WI38 (cell line): ENCODE measurements around the gene UBL3.

ENCODE experiments used
- H3K4me3 ChIP-seq: 2 replicates; pipeline ENCODE4 v1.5.1; 2011; ENCODE audit warnings: low read depth, mild to moderate bottlenecking, control low read depth, low read length
- TF ChIP-seq, protein P1 (sequence below): IDR thresholded peaks from 2 replicates; pipeline ENCODE4 v1.5.1; 2012; ENCODE audit warnings: low read depth, mild to moderate bottlenecking, control low read depth, low read length

The UBL3 gene

DNA sequence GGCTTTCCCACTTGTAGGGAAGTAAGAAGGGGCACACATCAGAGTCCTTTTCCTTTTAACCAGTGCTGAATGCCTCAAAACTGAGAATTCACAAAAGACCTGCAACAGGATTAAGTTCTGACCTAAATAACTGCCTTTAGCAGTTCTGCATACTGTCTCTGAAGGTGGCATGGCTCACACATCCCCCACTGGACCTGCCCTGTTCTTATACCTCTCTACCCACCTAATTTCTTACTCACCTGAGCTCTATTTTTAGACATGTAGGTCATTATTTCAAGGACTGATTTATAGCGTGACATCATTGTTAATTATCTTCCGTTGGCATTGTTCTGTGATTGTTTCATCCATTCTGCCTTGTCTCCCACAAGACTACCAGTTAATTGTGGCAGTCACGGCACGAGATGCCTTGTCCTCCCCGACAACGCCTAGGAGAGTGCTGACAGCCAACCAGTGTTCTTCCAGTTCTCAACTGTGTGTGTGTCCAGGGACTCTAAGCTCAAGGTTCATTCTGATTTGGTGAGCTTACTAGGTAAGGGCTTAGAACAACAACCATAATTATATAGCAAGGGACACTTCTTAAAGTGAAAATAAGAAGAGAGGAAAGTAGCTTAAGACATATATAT lies 27.1 kb upstream of the UBL3 start:
- TF ChIP-seq, protein P1, sequence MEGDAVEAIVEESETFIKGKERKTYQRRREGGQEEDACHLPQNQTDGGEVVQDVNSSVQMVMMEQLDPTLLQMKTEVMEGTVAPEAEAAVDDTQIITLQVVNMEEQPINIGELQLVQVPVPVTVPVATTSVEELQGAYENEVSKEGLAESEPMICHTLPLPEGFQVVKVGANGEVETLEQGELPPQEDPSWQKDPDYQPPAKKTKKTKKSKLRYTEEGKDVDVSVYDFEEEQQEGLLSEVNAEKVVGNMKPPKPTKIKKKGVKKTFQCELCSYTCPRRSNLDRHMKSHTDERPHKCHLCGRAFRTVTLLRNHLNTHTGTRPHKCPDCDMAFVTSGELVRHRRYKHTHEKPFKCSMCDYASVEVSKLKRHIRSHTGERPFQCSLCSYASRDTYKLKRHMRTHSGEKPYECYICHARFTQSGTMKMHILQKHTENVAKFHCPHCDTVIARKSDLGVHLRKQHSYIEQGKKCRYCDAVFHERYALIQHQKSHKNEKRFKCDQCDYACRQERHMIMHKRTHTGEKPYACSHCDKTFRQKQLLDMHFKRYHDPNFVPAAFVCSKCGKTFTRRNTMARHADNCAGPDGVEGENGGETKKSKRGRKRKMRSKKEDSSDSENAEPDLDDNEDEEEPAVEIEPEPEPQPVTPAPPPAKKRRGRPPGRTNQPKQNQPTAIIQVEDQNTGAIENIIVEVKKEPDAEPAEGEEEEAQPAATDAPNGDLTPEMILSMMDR: no peak

DNA sequence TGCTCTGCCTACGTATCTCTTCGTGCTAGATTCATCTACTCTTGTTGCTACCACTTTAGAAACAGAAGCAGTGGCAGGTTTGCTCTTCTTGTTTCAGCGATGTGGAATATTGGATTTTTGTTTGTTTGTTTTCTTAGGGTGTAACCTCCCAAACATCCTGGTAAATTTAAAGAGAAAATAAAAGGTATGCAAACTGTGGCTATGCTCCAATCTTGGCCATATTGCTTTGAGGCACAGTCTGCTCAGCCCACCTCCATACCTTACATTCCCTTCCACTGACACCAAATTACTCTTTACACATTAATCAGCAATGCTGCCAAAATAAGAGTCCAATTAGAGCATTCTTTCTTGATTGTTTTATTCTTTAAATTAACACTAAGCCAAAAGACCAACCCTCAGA lies 25.2 kb upstream of the UBL3 start:
- no peak overlapping the region for H3K4me3 ChIP-seq
- TF ChIP-seq, protein P1: no peak

More for the DNA sequence above, 27.1 kb upstream of the UBL3 start:
- no peak overlapping the region for H3K4me3 ChIP-seq

DNA sequence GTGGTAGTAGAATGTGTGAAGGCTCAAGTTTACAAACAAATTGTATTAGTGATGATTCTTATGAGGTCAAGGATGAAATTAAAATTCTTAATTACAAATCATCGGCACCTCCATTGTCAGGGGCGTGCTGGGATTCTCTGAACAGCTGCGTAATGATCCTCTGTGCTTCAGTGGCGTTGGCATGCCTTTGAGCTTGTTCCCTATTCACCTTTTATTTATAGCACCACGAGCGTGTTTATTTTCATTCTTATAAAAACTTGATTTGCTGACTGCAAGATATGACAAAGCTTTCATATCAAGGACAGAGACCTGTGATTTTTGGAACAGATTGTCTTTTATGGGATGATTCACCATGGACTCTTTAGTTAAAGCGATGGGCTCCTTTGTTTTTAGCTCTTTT lies 18.2 kb upstream of the UBL3 start:
- no peak overlapping the region for H3K4me3 ChIP-seq
- TF ChIP-seq, protein P1: no peak

DNA sequence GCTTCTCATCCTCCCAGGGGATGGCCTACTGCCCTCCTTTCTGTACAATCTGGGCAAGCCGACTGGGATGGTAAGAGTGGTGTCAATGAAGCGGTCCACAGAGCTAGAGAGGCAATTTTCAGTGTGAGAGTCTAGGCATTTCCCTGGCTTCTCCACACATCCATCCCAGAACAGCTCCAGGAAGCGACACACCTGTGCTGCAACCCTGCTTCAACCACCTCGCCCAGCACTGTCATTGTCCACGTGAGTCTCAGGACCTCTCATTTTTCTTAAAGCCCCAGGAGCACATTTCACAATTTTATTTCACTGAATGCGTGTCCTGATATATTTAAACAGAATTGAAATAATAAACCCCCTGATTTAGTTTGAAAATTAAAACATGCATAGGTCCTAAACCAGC lies 15.5 kb upstream of the UBL3 start:
- H3K4me3 ChIP-seq: no peak overlapping the region
- TF ChIP-seq, protein P1: no peak

DNA sequence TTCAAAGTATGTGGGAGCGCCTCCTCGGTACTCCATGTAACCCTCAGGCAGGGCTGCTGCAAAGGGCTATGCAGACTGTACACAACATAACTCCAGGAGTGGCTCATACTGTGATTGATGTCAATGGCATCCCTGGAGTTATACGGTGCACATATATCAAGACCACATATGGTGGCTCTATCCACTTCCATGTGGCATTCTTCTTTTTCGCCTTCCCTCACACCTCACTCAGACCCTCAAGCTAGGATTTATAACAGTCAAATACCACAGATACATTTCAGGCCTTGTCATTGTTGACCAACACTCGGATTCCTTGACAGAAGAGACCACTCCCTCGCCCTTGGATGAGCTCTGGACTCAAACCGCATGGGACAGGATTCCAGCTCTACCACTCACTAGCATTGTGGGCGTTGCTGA lies 11.3 kb upstream of the UBL3 start:
- H3K4me3 ChIP-seq: no peak overlapping the region
- TF ChIP-seq, protein P1: no peak

DNA sequence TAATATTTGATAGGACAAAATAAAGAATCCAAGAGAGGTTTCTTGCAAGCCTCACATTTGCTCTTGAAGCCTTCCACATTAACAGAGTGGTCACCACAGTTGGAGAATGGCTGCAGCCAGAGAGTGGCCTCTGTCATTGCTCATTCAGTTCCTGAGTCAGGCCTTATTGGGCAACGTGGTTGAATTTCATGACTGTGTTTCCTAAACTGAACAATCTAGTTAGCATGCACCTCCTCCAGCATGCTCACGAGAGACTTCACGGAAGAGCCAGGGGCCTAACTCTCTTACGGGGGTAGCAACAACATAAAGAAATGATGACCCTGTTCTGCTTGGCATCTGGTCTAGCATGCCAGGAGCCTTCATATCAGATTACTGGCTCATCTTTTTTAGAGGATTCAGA lies 9.6 kb upstream of the UBL3 start:
- no peak overlapping the region for H3K4me3 ChIP-seq
- TF ChIP-seq, protein P1: no peak

DNA sequence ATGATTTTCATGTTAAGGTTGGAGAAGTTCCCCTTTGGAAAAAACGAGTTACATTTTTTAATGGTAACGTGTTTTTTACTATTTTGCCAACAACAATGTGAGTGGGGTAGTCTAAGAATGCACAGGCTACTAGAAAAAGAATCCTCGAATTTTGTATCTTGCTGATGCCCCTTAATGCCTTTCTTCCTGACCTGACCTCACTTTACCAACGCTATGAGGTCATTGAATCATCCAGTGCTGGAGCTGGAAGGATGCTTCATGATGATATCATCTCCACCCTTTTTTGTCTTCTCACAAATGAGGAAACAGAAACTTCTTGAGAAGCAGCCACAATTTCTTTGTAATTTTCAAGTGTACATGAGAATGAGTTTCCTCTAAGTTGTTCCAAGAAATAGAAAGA lies 8.2 kb upstream of the UBL3 start:
- no peak overlapping the region for H3K4me3 ChIP-seq
- TF ChIP-seq, protein P1: no peak
